Endothelial cell of umbilical vein (primary cell): ENCODE measurements around the gene CBY2. TPM values are rescaled to one million over a fixed set of nuclear protein-coding genes. Genes with fewer than 3 reads are reported as not detected.

Source experiments
- BruUV-seq: library from RNA; stranded (reverse); fragments of 400-500 nt; replicated peaks from 2 replicates; lab custom pipeline; 2021; lab: Mats Ljungman, UMichigan
- CTCF ChIA-PET: fragments of 300-600, 350-600 bp; sonication (Branson Sonifier 250); formaldehyde crosslinking; loops from one replicate; lab custom pipeline; 2021; ENCODE audit warnings: antibody characterized with exemption, inconsistent platforms; lab: Charles Lee
- POLR2A ChIA-PET: fragments of 300-600, 350-600 bp; sonication (Branson Sonifier 250); formaldehyde crosslinking; loops from one replicate; lab custom pipeline; 2021; ENCODE audit warnings: antibody characterized with exemption, inconsistent platforms; lab: Charles Lee
- DNase-seq: peaks from one replicate; pipeline ENCODE4 v3.0.0-alpha.2; 2011; ENCODE audit warnings: low read depth, low spot score
- FAIRE-seq: peaks from 2 replicates; lab custom pipeline; 2011; peaks lifted over from hg19 to GRCh38; lab: Jason Lieb, UNC
- H2AFZ ChIP-seq: 2 replicates; pipeline ENCODE4 v1.6.0; 2012; ENCODE audit warnings: low read depth, low read length, control low read depth, inconsistent platforms
- H3K27ac ChIP-seq: 2 replicates; pipeline ENCODE4 v1.5.1; 2011; ENCODE audit warnings: low read depth, mild to moderate bottlenecking, control low read depth, low read length, moderate library complexity; ENCODE audit not compliant: insufficient read depth
- H3K27me3 ChIP-seq, 2 experiments: 2 replicates each; pipeline versions ENCODE4 v1.6.0 to v1.6.1; 2011; ENCODE audit warnings: low read length in 2 of 2, mixed read lengths in 1 of 2; ENCODE audit not compliant: control insufficient read depth in 2 of 2, insufficient read depth in 2 of 2
- H3K36me3 ChIP-seq, 2 experiments: 2 replicates in 1 of 2; 3 replicates in 1 of 2; pipeline ENCODE4 v1.5.1; 2011; ENCODE audit warnings: low read length in 2 of 2, mild to moderate bottlenecking in 1 of 2, moderate library complexity in 1 of 2; ENCODE audit not compliant: control insufficient read depth in 2 of 2, insufficient read depth in 2 of 2; ENCODE audit errors: extremely low read depth in 1 of 2
- H3K4me1 ChIP-seq: 3 replicates; pipeline ENCODE4 v1.5.1; 2011; ENCODE audit warnings: mild to moderate bottlenecking, low read length; ENCODE audit not compliant: control insufficient read depth, insufficient read depth; ENCODE audit errors: extremely low read depth
- H3K4me2 ChIP-seq: 2 replicates; pipeline ENCODE4 v1.6.1; 2011; ENCODE audit warnings: low read length, control low read depth, mixed read lengths; ENCODE audit not compliant: insufficient read depth
- H3K4me3 ChIP-seq, 3 experiments: fragments of 200-600 bp in 1 of 3; sonication (generic), shearing (Covaris generic) in 1 of 3; replicated peaks in 1 of 3; 2 replicates each; pipeline ENCODE4 v1.5.1; 2011 to 2016; ENCODE audit warnings: control low read depth in 3 of 3, low read length in 3 of 3, mild to moderate bottlenecking in 2 of 3, inconsistent platforms in 1 of 3, low read depth in 1 of 3, moderate library complexity in 1 of 3; ENCODE audit not compliant: insufficient read depth in 1 of 3
- H3K79me2 ChIP-seq: 2 replicates; pipeline ENCODE4 v1.6.0; 2012; ENCODE audit warnings: low read length, inconsistent platforms; ENCODE audit not compliant: control insufficient read depth, insufficient read depth
- H3K9ac ChIP-seq: replicated peaks from 2 replicates; pipeline ENCODE3; 2011; ENCODE audit warnings: low read length, control low read depth; ENCODE audit not compliant: insufficient read depth; ENCODE audit errors: extremely low read depth
- H3K9me1 ChIP-seq: replicated peaks from 3 replicates; pipeline ENCODE4 v1.6.0; 2011; ENCODE audit warnings: mild to moderate bottlenecking, low read length; ENCODE audit not compliant: control insufficient read depth, insufficient read depth; ENCODE audit errors: extremely low read depth
- H3K9me3 ChIP-seq: replicated peaks from 2 replicates; pipeline ENCODE4 v1.5.1; 2012; ENCODE audit warnings: low read length, inconsistent platforms; ENCODE audit not compliant: control insufficient read depth, insufficient read depth
- H4K20me1 ChIP-seq: replicated peaks from 2 replicates; pipeline ENCODE3; 2011; ENCODE audit warnings: mild to moderate bottlenecking, low read length; ENCODE audit not compliant: control insufficient read depth, insufficient read depth; ENCODE audit errors: extremely low read depth
- EZH2 ChIP-seq: IDR thresholded peaks from 2 replicates; pipeline ENCODE4 v1.6.1; 2012; ENCODE audit warnings: borderline replicate concordance, low read depth, mild to moderate bottlenecking, moderate library complexity, low read length, inconsistent platforms; ENCODE audit not compliant: severe bottlenecking
- FOS ChIP-seq: IDR thresholded peaks from 2 replicates; pipeline ENCODE4 v1.6.1; 2011; ENCODE audit warnings: mild to moderate bottlenecking, low read length, moderate library complexity, borderline replicate concordance; ENCODE audit not compliant: insufficient read depth
- GATA2 ChIP-seq: IDR thresholded peaks from 2 replicates; pipeline ENCODE4 v1.7.0; 2011; ENCODE audit warnings: low read depth, mild to moderate bottlenecking, moderate library complexity, mixed read lengths, low read length; ENCODE audit not compliant: insufficient read length, insufficient read depth
- JUN ChIP-seq: IDR thresholded peaks from 2 replicates; pipeline ENCODE4 v1.6.1; 2011; ENCODE audit warnings: borderline replicate concordance, low read depth; ENCODE audit not compliant: insufficient read length, insufficient read depth
- MYC ChIP-seq: IDR thresholded peaks from one replicate; pipeline ENCODE4 v1.6.1; 2011; ENCODE audit warnings: mild to moderate bottlenecking, low read depth, low read length
- POLR2A ChIP-seq: IDR thresholded peaks from 2 replicates; pipeline ENCODE4 v1.6.1; 2012; ENCODE audit warnings: low read depth, mild to moderate bottlenecking, control low read depth, low read length
- POLR2AphosphoS5 ChIP-seq: IDR thresholded peaks from 2 replicates; pipeline ENCODE4 v1.6.1; 2012; ENCODE audit warnings: low read depth, mild to moderate bottlenecking, control low read depth, low read length, moderate library complexity; ENCODE audit not compliant: insufficient read depth
- dilution Hi-C: fragments of 300-500 bp; cut with MboI; formaldehyde crosslinking; loops from one replicate; pipeline ENCODE4 v1.15.0; 2019; ENCODE audit warnings: low sequenced_read_pairs; ENCODE audit not compliant: extremely low pct_ligation_motif_present
- intact Hi-C: fragments of 100-400 bp; cut with micrococcal nuclease; formaldehyde crosslinking; loops from one replicate; pipeline ENCODE4 v1.10.0; 2022
- polyA plus RNA-seq, 4 experiments: library from polyadenylated mRNA; depleted of rRNA in 3 of 4; stranded (reverse) in 3 of 4; unstranded in 1 of 4; fragments of >200 nt; gene quantifications; 2 replicates each; pipeline versions ENCODE4 v1.2.1 to v1.2.3, GENCODE V29; 2011 to 2012; ENCODE audit warnings: missing spikeins in 1 of 4
- total RNA-seq: library from RNA; stranded (reverse); gene quantifications from 2 replicates; pipeline ENCODE4 v1.2.3, GENCODE V29; 2021
- TF ChIP-seq, protein P1 (sequence below), 2 donors: IDR thresholded peaks; 1 replicate in 1 of 2; 2 replicates in 1 of 2; pipeline ENCODE4 v1.5.1; 2011; ENCODE audit warnings: low read length in 2 of 2, mild to moderate bottlenecking in 2 of 2, moderate library complexity in 2 of 2, control low read depth in 1 of 2, inconsistent platforms in 1 of 2, low read depth in 1 of 2; ENCODE audit not compliant: insufficient read depth in 1 of 2; ENCODE audit errors: extremely low read depth in 1 of 2
- TF ChIP-seq, protein P2 (sequence below): IDR thresholded peaks from 2 replicates; pipeline ENCODE4 v1.6.1; 2011; ENCODE audit not compliant: insufficient read depth, insufficient read length

The CBY2 gene
- total and polyA plus RNA-seq, 2 donors (not counting 3 experiments of a cell fraction or from before 2014, with no cell fraction given) = not detected

- Histone ChIP-seq H3K27ac (no peak overlapping the region), H3K9ac (no peak overlapping the region), H3K27me3 (no peaks in the 10 kb centered on the region), H3K4me2 (no peak overlapping the region), H4K20me1 (no peaks in the 10 kb centered on the region), H3K4me1 (no peaks in the 10 kb centered on the region), H3K36me3 (no peaks in the 10 kb centered on the region), H3K79me2 (no peaks in the 10 kb centered on the region), H3K9me1 (no peaks in the 10 kb centered on the region), H3K4me3 (no peak overlapping the region), H3K9me3 (no peaks in the 10 kb centered on the region), H2AFZ (no peak overlapping the region)
- no peak for DNase-seq
- POLR2A ChIA-PET = no interaction called here
- FAIRE-seq = no peak
- BruUV-seq = no TSS peak
- dilution Hi-C loops (no loop called here), intact Hi-C loops (no loop called here)
- TF ChIP-seq, protein P1, sequence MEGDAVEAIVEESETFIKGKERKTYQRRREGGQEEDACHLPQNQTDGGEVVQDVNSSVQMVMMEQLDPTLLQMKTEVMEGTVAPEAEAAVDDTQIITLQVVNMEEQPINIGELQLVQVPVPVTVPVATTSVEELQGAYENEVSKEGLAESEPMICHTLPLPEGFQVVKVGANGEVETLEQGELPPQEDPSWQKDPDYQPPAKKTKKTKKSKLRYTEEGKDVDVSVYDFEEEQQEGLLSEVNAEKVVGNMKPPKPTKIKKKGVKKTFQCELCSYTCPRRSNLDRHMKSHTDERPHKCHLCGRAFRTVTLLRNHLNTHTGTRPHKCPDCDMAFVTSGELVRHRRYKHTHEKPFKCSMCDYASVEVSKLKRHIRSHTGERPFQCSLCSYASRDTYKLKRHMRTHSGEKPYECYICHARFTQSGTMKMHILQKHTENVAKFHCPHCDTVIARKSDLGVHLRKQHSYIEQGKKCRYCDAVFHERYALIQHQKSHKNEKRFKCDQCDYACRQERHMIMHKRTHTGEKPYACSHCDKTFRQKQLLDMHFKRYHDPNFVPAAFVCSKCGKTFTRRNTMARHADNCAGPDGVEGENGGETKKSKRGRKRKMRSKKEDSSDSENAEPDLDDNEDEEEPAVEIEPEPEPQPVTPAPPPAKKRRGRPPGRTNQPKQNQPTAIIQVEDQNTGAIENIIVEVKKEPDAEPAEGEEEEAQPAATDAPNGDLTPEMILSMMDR (IDR thresholded peaks at IDR 0.05; ENCODE audit: extremely low read depth in 1 of 2, insufficient read depth in 1 of 2, low read depth in 1 of 2, low read length in 2 of 2) = no peak
- TF ChIP-seq JUN (no peak), GATA2 (no peak), POLR2AphosphoS5 (no peak), MYC (no peak), POLR2A (no peak), FOS (no peak), EZH2 (no peak)
- TF ChIP-seq, protein P2, sequence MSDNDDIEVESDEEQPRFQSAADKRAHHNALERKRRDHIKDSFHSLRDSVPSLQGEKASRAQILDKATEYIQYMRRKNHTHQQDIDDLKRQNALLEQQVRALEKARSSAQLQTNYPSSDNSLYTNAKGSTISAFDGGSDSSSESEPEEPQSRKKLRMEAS = no peak
- CTCF ChIA-PET = interaction anchor here (0.8 to 1.1 kb wide), 2 partner anchors 16 to 32 kb away, joined by 3 read pairs; no protein-coding TSS in a partner anchor
Observed at GRCh38 chr13:45733361-45733760, 31.2 kb downstream of the CBY2 start.
